H1 (cell line): Measurements from ENCODE around the gene DDX59. TPM values are rescaled to one million over a fixed set of nuclear protein-coding genes. Genes with fewer than 3 reads are reported as not detected.
A peak's percentile ranks its signal among the peaks of the same experiment; 100 is the strongest.

Experiments
- CTCF ChIA-PET: fragments of 300-600 bp; sonication (Branson Sonifier 250); formaldehyde crosslinking; loops from one replicate; lab custom pipeline; 2021; ENCODE audit not compliant: partially characterized antibody; lab: Charles Lee
- POLR2A ChIA-PET: fragments of 300-600 bp; sonication (Branson Sonifier 250); formaldehyde crosslinking; loops from one replicate; lab custom pipeline; 2021; ENCODE audit warnings: inconsistent platforms; ENCODE audit not compliant: partially characterized antibody; lab: Charles Lee
- DNase-seq, 2 experiments: peaks; one replicate each; pipeline versions ENCODE4 v3.0.0 to v3.0.0-alpha.2; 2010 to 2022; ENCODE audit warnings: low spot score in 2 of 2, low read depth in 1 of 2, mixed read lengths in 1 of 2
- FAIRE-seq: peaks from 2 replicates; lab custom pipeline; 2011; peaks lifted over from hg19 to GRCh38; lab: Jason Lieb, UNC
- H2AFZ ChIP-seq: 2 replicates; pipeline ENCODE4 v1.8.1; 2012; ENCODE audit warnings: low read length, inconsistent platforms
- H2AK5ac ChIP-seq: 2 replicates; pipeline ENCODE4 v1.6.1; 2013; ENCODE audit warnings: low read depth, low read length
- H2BK120ac ChIP-seq: replicated peaks from 2 replicates; pipeline ENCODE3; 2013; ENCODE audit warnings: low read depth, low read length, inconsistent platforms
- H2BK12ac ChIP-seq: 2 replicates; pipeline ENCODE4 v1.6.1; 2013; ENCODE audit warnings: low read depth, low read length
- H2BK15ac ChIP-seq: 2 replicates; pipeline ENCODE4 v1.6.1; 2013; ENCODE audit warnings: low read length
- H2BK20ac ChIP-seq: 2 replicates; pipeline ENCODE4 v1.6.1; 2013; ENCODE audit warnings: low read length
- H2BK5ac ChIP-seq: 2 replicates; pipeline ENCODE4 v1.6.1; 2013; ENCODE audit warnings: low read depth, low read length
- H3K14ac ChIP-seq: 2 replicates; pipeline ENCODE4 v1.6.1; 2013; ENCODE audit warnings: inconsistent platforms; ENCODE audit not compliant: insufficient read length
- H3K18ac ChIP-seq: 2 replicates; pipeline ENCODE4 v1.6.1; 2013; ENCODE audit warnings: low read length; ENCODE audit errors: extremely low read depth
- H3K23ac ChIP-seq: 2 replicates; pipeline ENCODE4 v1.6.1; 2013; ENCODE audit warnings: inconsistent platforms; ENCODE audit not compliant: insufficient read length
- H3K23me2 ChIP-seq: 2 replicates; pipeline ENCODE4 v1.6.1; 2013; ENCODE audit warnings: low read depth, low read length
- H3K27ac ChIP-seq: 2 replicates; pipeline ENCODE4 v1.6.1; 2011; ENCODE audit warnings: low read depth, low read length, inconsistent platforms
- H3K27me3 ChIP-seq, 4 experiments: replicated peaks in 1 of 4; 1 replicate in 1 of 4; 2 replicates in 3 of 4; pipeline versions ENCODE4 v1.6.1 to v1.8.1; 2011 to 2013; ENCODE audit warnings: low read length in 3 of 4, mild to moderate bottlenecking in 3 of 4, inconsistent platforms in 2 of 4, mixed read lengths in 2 of 4, moderate library complexity in 1 of 4; ENCODE audit not compliant: control insufficient read depth in 3 of 4, insufficient read depth in 3 of 4; ENCODE audit errors: extremely low read depth in 1 of 4
- H3K36me3 ChIP-seq, 4 experiments: 2 replicates each; pipeline versions ENCODE4 v1.6.1 to v1.8.1; 2011 to 2013; ENCODE audit warnings: mild to moderate bottlenecking in 4 of 4, low read length in 3 of 4, moderate library complexity in 2 of 4, control low read depth in 1 of 4, inconsistent platforms in 1 of 4; ENCODE audit not compliant: insufficient read depth in 4 of 4, control insufficient read depth in 2 of 4
- H3K4ac ChIP-seq: replicated peaks from 2 replicates; pipeline ENCODE3; 2013; ENCODE audit warnings: low read length, low read depth, mixed read lengths, inconsistent platforms; ENCODE audit not compliant: insufficient read length
- H3K4me1 ChIP-seq, 4 experiments: replicated peaks in 1 of 4; 1 replicate in 1 of 4; 2 replicates in 3 of 4; pipeline versions ENCODE4 v1.6.1 to v1.8.1; 2011 to 2013; ENCODE audit warnings: low read length in 3 of 4, inconsistent platforms in 2 of 4, mixed read lengths in 1 of 4; ENCODE audit not compliant: insufficient read depth in 4 of 4, control insufficient read depth in 3 of 4
- H3K4me2 ChIP-seq, 2 experiments: 2 replicates each; pipeline versions ENCODE4 v1.6.1 to v1.8.1; 2011 to 2013; ENCODE audit warnings: low read depth in 2 of 2, low read length in 2 of 2, control low read depth in 1 of 2, inconsistent platforms in 1 of 2, mild to moderate bottlenecking in 1 of 2; ENCODE audit not compliant: insufficient read depth in 1 of 2
- H3K4me3 ChIP-seq, 4 experiments: fragments of 200-600, 300-600 bp in 1 of 4; sonication (generic), shearing (Covaris generic), sonication (Bioruptor Twin) in 1 of 4; 2 replicates each; pipeline versions ENCODE4 v1.5.1 to v1.8.1; 2011 to 2016; ENCODE audit warnings: low read length in 4 of 4, low read depth in 3 of 4, control low read depth in 2 of 4, inconsistent platforms in 2 of 4, mild to moderate bottlenecking in 2 of 4, mixed read lengths in 1 of 4, moderate library complexity in 1 of 4; ENCODE audit not compliant: insufficient read depth in 2 of 4; ENCODE audit errors: extremely low read depth in 1 of 4
- H3K56ac ChIP-seq: replicated peaks from 2 replicates; pipeline ENCODE3; 2013; ENCODE audit warnings: low read depth, mild to moderate bottlenecking, mixed read lengths, low read length, inconsistent platforms; ENCODE audit not compliant: insufficient read length
- H3K79me1 ChIP-seq: 2 replicates; pipeline ENCODE4 v1.6.1; 2013; ENCODE audit warnings: low read depth, low read length, control low read depth
- H3K79me2 ChIP-seq, 2 experiments: 2 replicates each; pipeline versions ENCODE4 v1.6.1 to v1.8.1; 2012 to 2013; ENCODE audit warnings: low read length in 2 of 2, mild to moderate bottlenecking in 2 of 2, inconsistent platforms in 1 of 2; ENCODE audit not compliant: insufficient read depth in 2 of 2, control insufficient read depth in 1 of 2
- H3K9ac ChIP-seq, 4 experiments: replicated peaks in 1 of 4; 1 replicate in 1 of 4; 2 replicates in 3 of 4; pipeline versions ENCODE4 v1.6.1 to v1.8.1; 2011 to 2013; ENCODE audit warnings: low read depth in 3 of 4, low read length in 3 of 4, control low read depth in 2 of 4, mild to moderate bottlenecking in 2 of 4, moderate library complexity in 2 of 4, inconsistent platforms in 1 of 4; ENCODE audit errors: extremely low read depth in 1 of 4
- H3K9me3 ChIP-seq, 2 experiments: 2 replicates each; pipeline versions ENCODE4 v1.6.1 to v1.8.1; 2012 to 2013; ENCODE audit warnings: mild to moderate bottlenecking in 2 of 2, moderate library complexity in 2 of 2, control low read depth in 1 of 2, inconsistent platforms in 1 of 2, low read depth in 1 of 2, low read length in 1 of 2, mixed read lengths in 1 of 2; ENCODE audit not compliant: insufficient read depth in 2 of 2
- H4K20me1 ChIP-seq, 2 experiments: replicated peaks in 1 of 2; 2 replicates each; pipeline versions ENCODE3 to v1.8.1; 2011 to 2013; ENCODE audit warnings: inconsistent platforms in 2 of 2, low read length in 2 of 2, mild to moderate bottlenecking in 1 of 2; ENCODE audit not compliant: insufficient read depth in 2 of 2, control insufficient read depth in 1 of 2
- H4K5ac ChIP-seq: 2 replicates; pipeline ENCODE4 v1.6.1; 2013; ENCODE audit warnings: low read length, low read depth, mixed read lengths, inconsistent platforms; ENCODE audit not compliant: insufficient read length
- H4K8ac ChIP-seq: 2 replicates; pipeline ENCODE4 v1.8.0; 2013; ENCODE audit warnings: mild to moderate bottlenecking, moderate library complexity, low read length, inconsistent platforms; ENCODE audit not compliant: insufficient read depth; ENCODE audit errors: extremely low read depth
- H4K91ac ChIP-seq: replicated peaks from 2 replicates; pipeline ENCODE3; 2013; ENCODE audit warnings: low read length, mixed read lengths, inconsistent platforms; ENCODE audit not compliant: insufficient read length
- ATF3 ChIP-seq: IDR thresholded peaks from 2 replicates; pipeline ENCODE4 v1.6.1; 2011; ENCODE audit warnings: low read depth, mild to moderate bottlenecking, low read length; ENCODE audit not compliant: insufficient read depth
- BCL11A ChIP-seq, 2 experiments: IDR thresholded peaks; one replicate each; pipeline ENCODE4 v1.6.1; 2011; ENCODE audit warnings: low read depth in 2 of 2, low read length in 2 of 2, mild to moderate bottlenecking in 2 of 2
- EP300 ChIP-seq, 2 experiments: IDR thresholded peaks; 1 replicate in 1 of 2; 2 replicates in 1 of 2; pipeline ENCODE4 v1.6.1; 2011 to 2012; ENCODE audit warnings: low read depth in 2 of 2, low read length in 2 of 2, mild to moderate bottlenecking in 2 of 2, borderline replicate concordance in 1 of 2, inconsistent platforms in 1 of 2, moderate library complexity in 1 of 2
- PHF8 ChIP-seq: fragments of 200-600 bp; sonication (generic); conservative IDR thresholded peaks from 2 replicates; pipeline ENCODE4 v1.7.1; 2012; ENCODE audit warnings: low read depth, mild to moderate bottlenecking, inconsistent platforms, low read length, moderate library complexity
- SIN3A ChIP-seq, 2 experiments: IDR thresholded peaks in 1 of 2; conservative IDR thresholded peaks in 1 of 2; 2 replicates each; pipeline ENCODE4 v1.6.1; 2011 to 2012; ENCODE audit warnings: low read length in 2 of 2, improper control_type of control experiment in 1 of 2, low read depth in 1 of 2, mild to moderate bottlenecking in 1 of 2
- SIX5 ChIP-seq: IDR thresholded peaks from 2 replicates; pipeline ENCODE4 v1.6.1; 2011; ENCODE audit warnings: mild to moderate bottlenecking, low read depth, low read length
- TEAD4 ChIP-seq: IDR thresholded peaks from 2 replicates; pipeline ENCODE4 v1.6.1; 2012; ENCODE audit warnings: low read depth, low read length, inconsistent platforms, mixed read lengths
- WGBS, 2 experiments: shearing (Covaris generic) in 1 of 2; methylation state at CpG; one replicate each; pipeline versions ENCODE4 v1.1.6 to v1.1.7; 2013 to 2015; ENCODE audit warnings: low lambda C conversion rate in 2 of 2, mixed read lengths in 2 of 2, inconsistent platforms in 1 of 2, low coverage in 1 of 2, missing lambda C conversion rate in 1 of 2; ENCODE audit not compliant: insufficient replicate concordance in 2 of 2, insufficient coverage in 1 of 2, insufficient read length in 1 of 2; ENCODE audit errors: extremely low coverage in 1 of 2, missing lambda C conversion rate in 1 of 2; 5-methylcytosine and 5-hydroxymethylcytosine counted together
- polyA plus RNA-seq, 7 experiments: library from polyadenylated mRNA; depleted of rRNA in 3 of 7; stranded (reverse) in 5 of 7; unstranded in 2 of 7; fragments of >200 nt in 5 of 7; fragments of 200-250 nt in 2 of 7; gene quantifications; 1 replicate in 5 of 7; 2 replicates in 1 of 7; 4 replicates in 1 of 7; pipeline versions ENCODE4 v1.2.1 to v1.2.3, GENCODE V29; 2011 to 2013; ENCODE audit warnings: missing spikeins in 2 of 7, mixed read lengths in 2 of 7
- total RNA-seq: library from RNA; stranded (reverse); fragmentation: NEBNext Ultra II Directional; extraction: Animal tissue kit (Norgen Biotek cat#: 25700); gene quantifications from 2 replicates; pipeline ENCODE4 v1.2.1, GENCODE V29; 2021
- TF ChIP-seq, protein P1 (sequence below): IDR thresholded peaks from 2 replicates; pipeline ENCODE4 v1.6.1; 2012; ENCODE audit warnings: low read length, inconsistent platforms

The DDX59 gene
- total and polyA plus RNA-seq, 2 of the 8 experiments (the other 6 are each of a cell fraction or from before 2014, with no cell fraction given), result 8.3 to 19.4 TPM

DNA sequence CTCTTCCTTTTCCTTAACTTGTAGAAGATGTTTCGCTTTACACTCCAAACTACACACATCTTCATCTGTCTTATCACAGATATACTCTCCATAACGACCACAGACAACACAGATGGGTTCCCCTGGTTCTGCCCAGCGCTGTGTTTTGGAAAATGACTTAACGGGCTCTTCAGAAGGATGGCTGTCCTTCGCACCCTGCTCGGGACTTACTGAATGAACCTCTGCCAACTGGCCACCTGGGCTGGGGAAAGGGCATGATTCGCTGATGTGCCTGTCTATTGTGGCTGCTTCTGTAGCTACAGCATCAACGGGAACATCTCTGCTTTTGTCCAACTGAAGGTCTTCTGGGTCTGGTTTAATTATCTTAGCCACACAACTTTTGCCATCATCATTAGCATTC is 3.4 kb downstream of the DDX59 start:
- Histone ChIP-seq H3K23ac (no peak overlapping the region), H2AFZ (no peak overlapping the region), H3K79me2 (peaks cover 0 to 19% of the 10 kb centered on the region in 2 experiments; a peak in 3 of 4 replicates), H3K56ac (no peak overlapping the region), H3K14ac (no peak overlapping the region), H4K91ac (no peak overlapping the region), H3K4me1 (peaks cover 0 to 8% (median 5%) of the 10 kb centered on the region in 4 experiments; a peak in 4 of 7 replicates), H3K23me2 (peaks cover 3% of the 10 kb centered on the region; the same call in 1 of the 2 replicates), H3K36me3 (peaks cover 0 to 18% (median 10%) of the 10 kb centered on the region in 4 experiments; a peak in 5 of 8 replicates), H3K4me3 (0 out of 8 replicates have a peak overlapping the region, but pooled peaks of 1 of the 4 experiments have one; percentile 2), H4K8ac (no peak overlapping the region), H2BK20ac (no peak overlapping the region), H2BK12ac (no peak overlapping the region; the same call in 1 of the 2 replicates), H2AK5ac (0 out of 2 replicates have a peak overlapping the region, but pooled peaks have one; percentile 30), H3K27me3 (no peaks in the 10 kb centered on the region), H4K5ac (no peak overlapping the region), H3K4me2 (peak overlapping the region; percentile 2 to 25; a peak in 2 of 4 replicates), H3K79me1 (0 out of 2 replicates have a peak, but pooled peaks cover 2% of the 10 kb centered on the region), H2BK15ac (no peak overlapping the region), H3K18ac (no peak overlapping the region), H3K27ac (peak overlapping the region; percentile 2; the same call in 1 of the 2 replicates), H2BK5ac (no peak overlapping the region), H3K9me3 (no peaks in the 10 kb centered on the region), H3K4ac (peak overlapping the region; percentile 17), H3K9ac (no peak overlapping the region), H2BK120ac (no peak overlapping the region), H4K20me1 (no peaks in the 10 kb centered on the region)
- DNase-seq, result no peak
- ChIA-PET CTCF (interaction anchor here (1.2 kb wide), 1 partner anchor 109 kb away, joined by 3 read pairs; no protein-coding TSS in a partner anchor), POLR2A (no interaction called here)
- no peak for FAIRE-seq
- 83% methylated on average over 8 of the region's 8 CpGs; no CpG with 5 or more reads in 1 of the 2 experiments for WGBS, 2 experiments
- TF ChIP-seq SIX5 (no peak), TEAD4 (no peak), PHF8 (no peak), EP300 (IDR thresholded peaks at IDR 0.05; ENCODE audit: borderline replicate concordance in 1 of 2, low read depth in 2 of 2, low read length in 2 of 2) (no peak), SIN3A (conservative IDR thresholded peaks at IDR 0.05 in 1 of 2, IDR thresholded peaks at IDR 0.05 in 1 of 2; ENCODE audit: low read depth in 1 of 2, low read length in 2 of 2) (no peak), BCL11A (IDR thresholded peaks at IDR 0.05; ENCODE audit: low read depth in 2 of 2, low read length in 2 of 2) (no peak), ATF3 (no peak)
- TF ChIP-seq, protein P1, sequence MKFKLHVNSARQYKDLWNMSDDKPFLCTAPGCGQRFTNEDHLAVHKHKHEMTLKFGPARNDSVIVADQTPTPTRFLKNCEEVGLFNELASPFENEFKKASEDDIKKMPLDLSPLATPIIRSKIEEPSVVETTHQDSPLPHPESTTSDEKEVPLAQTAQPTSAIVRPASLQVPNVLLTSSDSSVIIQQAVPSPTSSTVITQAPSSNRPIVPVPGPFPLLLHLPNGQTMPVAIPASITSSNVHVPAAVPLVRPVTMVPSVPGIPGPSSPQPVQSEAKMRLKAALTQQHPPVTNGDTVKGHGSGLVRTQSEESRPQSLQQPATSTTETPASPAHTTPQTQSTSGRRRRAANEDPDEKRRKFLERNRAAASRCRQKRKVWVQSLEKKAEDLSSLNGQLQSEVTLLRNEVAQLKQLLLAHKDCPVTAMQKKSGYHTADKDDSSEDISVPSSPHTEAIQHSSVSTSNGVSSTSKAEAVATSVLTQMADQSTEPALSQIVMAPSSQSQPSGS, result no peak
